CD14-positive monocyte (primary cell): Measurements from ENCODE around the gene MEX3D. TPM values are rescaled to one million over a fixed set of nuclear protein-coding genes. Genes with fewer than 3 reads are reported as not detected.

Source experiments
- DNase-seq, 3 donors: peaks; one replicate each; pipeline ENCODE4 v3.0.0-alpha.2; 2011 to 2022
- H2AFZ ChIP-seq: 2 replicates; pipeline ENCODE4 v1.6.0; 2012; ENCODE audit warnings: mild to moderate bottlenecking, low read depth, low read length, inconsistent platforms; ENCODE audit not compliant: insufficient read depth, poor library complexity, severe bottlenecking
- H3K27ac ChIP-seq, 2 donors: 1 replicate in 1 of 2; 2 replicates in 1 of 2; pipeline ENCODE4 v1.5.1; 2012 to 2013; ENCODE audit warnings: low read length in 2 of 2, control low read depth in 1 of 2, inconsistent platforms in 1 of 2, low read depth in 1 of 2, mild to moderate bottlenecking in 1 of 2
- H3K27me3 ChIP-seq, 2 donors: one replicate each; pipeline versions ENCODE4 v1.6.0 to v1.6.1; 2011 to 2013; ENCODE audit warnings: low read length in 2 of 2; ENCODE audit not compliant: control insufficient read depth in 2 of 2, insufficient read depth in 2 of 2
- H3K36me3 ChIP-seq, 2 donors: replicated peaks in 1 of 2; 1 replicate in 1 of 2; 2 replicates in 1 of 2; pipeline versions ENCODE4 v1.5.1 to v1.6.1; 2012 to 2013; ENCODE audit warnings: low read length in 2 of 2, control low read depth in 1 of 2, inconsistent platforms in 1 of 2, mild to moderate bottlenecking in 1 of 2; ENCODE audit not compliant: insufficient read depth in 2 of 2, control insufficient read depth in 1 of 2
- H3K4me1 ChIP-seq, 2 donors: 1 replicate in 1 of 2; 2 replicates in 1 of 2; pipeline versions ENCODE4 v1.5.1 to v1.6.1; 2012 to 2013; ENCODE audit warnings: low read length in 2 of 2, control low read depth in 1 of 2, inconsistent platforms in 1 of 2, mild to moderate bottlenecking in 1 of 2, moderate library complexity in 1 of 2; ENCODE audit not compliant: insufficient read depth in 2 of 2, control insufficient read depth in 1 of 2
- H3K4me2 ChIP-seq: replicated peaks from 2 replicates; pipeline ENCODE3; 2012; ENCODE audit warnings: low read length, moderate library complexity, mild to moderate bottlenecking; ENCODE audit not compliant: poor library complexity, severe bottlenecking; ENCODE audit errors: extremely low read depth
- H3K4me3 ChIP-seq, 3 experiments: fragments of 200-600 bp in 1 of 3; sonication (generic) in 1 of 3; replicated peaks in 1 of 3; 1 replicate in 2 of 3; 2 replicates in 1 of 3; pipeline ENCODE4 v1.5.1; 2011 to 2013; ENCODE audit warnings: low read length in 3 of 3, mild to moderate bottlenecking in 3 of 3, control low read depth in 2 of 3, low read depth in 2 of 3, inconsistent platforms in 1 of 3, moderate library complexity in 1 of 3
- H3K79me2 ChIP-seq: 2 replicates; pipeline ENCODE4 v1.6.0; 2012; ENCODE audit warnings: mild to moderate bottlenecking, control low read depth, inconsistent platforms, low read length, moderate library complexity; ENCODE audit not compliant: insufficient read depth
- H3K9ac ChIP-seq: 2 replicates; pipeline ENCODE4 v1.6.0; 2017; ENCODE audit warnings: low read length, mild to moderate bottlenecking; ENCODE audit not compliant: insufficient read depth, poor library complexity, severe bottlenecking
- H3K9me3 ChIP-seq, 2 donors: replicated peaks in 1 of 2; 1 replicate in 1 of 2; 2 replicates in 1 of 2; pipeline versions ENCODE4 v1.5.1 to v1.6.1; 2012 to 2013; ENCODE audit warnings: low read length in 2 of 2, control low read depth in 1 of 2; ENCODE audit not compliant: control insufficient read depth in 1 of 2, insufficient read depth in 1 of 2
- H4K20me1 ChIP-seq: 2 replicates; pipeline ENCODE4 v1.6.0; 2012; ENCODE audit warnings: mild to moderate bottlenecking, low read length, control low read depth, moderate library complexity; ENCODE audit not compliant: insufficient read depth
- H3K27ac Mint-ChIP-seq, 7 donors: one replicate each; pipeline ENCODE4 v1.8.0; 2020; ENCODE audit warnings: mild to moderate bottlenecking in 7 of 7, mixed read lengths in 7 of 7, moderate library complexity in 6 of 7, inconsistent platforms in 2 of 7
- H3K27me3 Mint-ChIP-seq, 3 donors: one replicate each; pipeline ENCODE4 v1.8.0; 2021 to 2022; ENCODE audit warnings: low read depth in 3 of 3, mild to moderate bottlenecking in 3 of 3, mixed read lengths in 3 of 3, moderate library complexity in 3 of 3, inconsistent platforms in 1 of 3
- H3K36me3 Mint-ChIP-seq, 2 donors: one replicate each; pipeline ENCODE4 v1.8.0; 2020; ENCODE audit warnings: mixed read lengths in 2 of 2, inconsistent platforms in 1 of 2, mild to moderate bottlenecking in 1 of 2
- H3K4me1 Mint-ChIP-seq: one replicate; pipeline ENCODE4 v1.8.0; 2020; ENCODE audit warnings: mild to moderate bottlenecking, mixed read lengths
- H3K4me3 Mint-ChIP-seq, 2 donors: one replicate each; pipeline ENCODE4 v1.8.0; 2020; ENCODE audit warnings: mild to moderate bottlenecking in 2 of 2, mixed read lengths in 2 of 2, moderate library complexity in 1 of 2
- H3K9me3 Mint-ChIP-seq, 7 donors: one replicate each; pipeline ENCODE4 v1.8.0; 2020 to 2022; ENCODE audit warnings: mixed read lengths in 7 of 7, mild to moderate bottlenecking in 6 of 7, moderate library complexity in 6 of 7, inconsistent platforms in 2 of 7
- WGBS: methylation state at CpG from one replicate; pipeline ENCODE4 v1.1.5; 2013; ENCODE audit warnings: missing lambda C conversion rate; ENCODE audit not compliant: insufficient coverage; 5-methylcytosine and 5-hydroxymethylcytosine counted together
- intact Hi-C, 2 donors: fragments of 100-400 bp; cut with micrococcal nuclease; formaldehyde crosslinking; loops; one replicate each; pipeline versions ENCODE4 v1.15.0 to v1.15.1; 2023
- polyA plus RNA-seq, 3 donors: library from polyadenylated mRNA; depleted of rRNA in 1 of 3; unstranded in 2 of 3; stranded (reverse) in 1 of 3; fragments of 300-500 nt in 2 of 3; fragments of >200 nt in 1 of 3; fragmentation: Illumina TruSeq in 2 of 3; gene quantifications; 1 replicate in 2 of 3; 2 replicates in 1 of 3; pipeline ENCODE4 v1.2.3, GENCODE V29; 2012 to 2021
- TF ChIP-seq, protein P1 (sequence below): fragments of 200-600 bp; IDR thresholded peaks from one replicate; pipeline ENCODE4 v1.8.0; 2022; ENCODE audit warnings: antibody characterized with exemption, mild to moderate bottlenecking

The MEX3D gene
- polyA plus RNA-seq, 3 donors, result 0.08 to 1.0 (median 0.10) TPM

- Mint-ChIP-seq H3K9me3 (peaks cover 0 to 5% (median 0%) of the 10 kb centered on the region in 7 donors), H3K4me1 (peaks cover 6% of the 10 kb centered on the region), H3K27ac (peak overlapping the region in 1 of 7 donors; percentile 11), H3K36me3 (peaks cover 38 to 57% of the 10 kb centered on the region in 2 donors), H3K27me3 (no peaks in the 10 kb centered on the region), H3K4me3 (no peak overlapping the region)
- Histone ChIP-seq H2AFZ (no peak overlapping the region), H3K4me3 (no peak overlapping the region), H3K27ac (no peak overlapping the region), H3K79me2 (peaks cover 44% of the 10 kb centered on the region), H3K27me3 (no peaks in the 10 kb centered on the region), H3K9me3 (no peaks in the 10 kb centered on the region), H3K36me3 (peaks cover 35 to 54% of the 10 kb centered on the region in 2 donors), H3K9ac (no peak overlapping the region), H3K4me1 (peaks cover 7 to 8% of the 10 kb centered on the region in 2 donors), H3K4me2 (no peak overlapping the region), H4K20me1 (peaks cover 27% of the 10 kb centered on the region)
- 98% methylated on average over 11 of the region's 13 CpGs for WGBS
- TF ChIP-seq, protein P1, sequence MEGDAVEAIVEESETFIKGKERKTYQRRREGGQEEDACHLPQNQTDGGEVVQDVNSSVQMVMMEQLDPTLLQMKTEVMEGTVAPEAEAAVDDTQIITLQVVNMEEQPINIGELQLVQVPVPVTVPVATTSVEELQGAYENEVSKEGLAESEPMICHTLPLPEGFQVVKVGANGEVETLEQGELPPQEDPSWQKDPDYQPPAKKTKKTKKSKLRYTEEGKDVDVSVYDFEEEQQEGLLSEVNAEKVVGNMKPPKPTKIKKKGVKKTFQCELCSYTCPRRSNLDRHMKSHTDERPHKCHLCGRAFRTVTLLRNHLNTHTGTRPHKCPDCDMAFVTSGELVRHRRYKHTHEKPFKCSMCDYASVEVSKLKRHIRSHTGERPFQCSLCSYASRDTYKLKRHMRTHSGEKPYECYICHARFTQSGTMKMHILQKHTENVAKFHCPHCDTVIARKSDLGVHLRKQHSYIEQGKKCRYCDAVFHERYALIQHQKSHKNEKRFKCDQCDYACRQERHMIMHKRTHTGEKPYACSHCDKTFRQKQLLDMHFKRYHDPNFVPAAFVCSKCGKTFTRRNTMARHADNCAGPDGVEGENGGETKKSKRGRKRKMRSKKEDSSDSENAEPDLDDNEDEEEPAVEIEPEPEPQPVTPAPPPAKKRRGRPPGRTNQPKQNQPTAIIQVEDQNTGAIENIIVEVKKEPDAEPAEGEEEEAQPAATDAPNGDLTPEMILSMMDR, result no peak
- intact Hi-C loops, result no loop called here
- DNase-seq, result no peak
Observed at GRCh38 chr19:1585243-1585580, 17.1 kb upstream of the MEX3D start.

DNA sequence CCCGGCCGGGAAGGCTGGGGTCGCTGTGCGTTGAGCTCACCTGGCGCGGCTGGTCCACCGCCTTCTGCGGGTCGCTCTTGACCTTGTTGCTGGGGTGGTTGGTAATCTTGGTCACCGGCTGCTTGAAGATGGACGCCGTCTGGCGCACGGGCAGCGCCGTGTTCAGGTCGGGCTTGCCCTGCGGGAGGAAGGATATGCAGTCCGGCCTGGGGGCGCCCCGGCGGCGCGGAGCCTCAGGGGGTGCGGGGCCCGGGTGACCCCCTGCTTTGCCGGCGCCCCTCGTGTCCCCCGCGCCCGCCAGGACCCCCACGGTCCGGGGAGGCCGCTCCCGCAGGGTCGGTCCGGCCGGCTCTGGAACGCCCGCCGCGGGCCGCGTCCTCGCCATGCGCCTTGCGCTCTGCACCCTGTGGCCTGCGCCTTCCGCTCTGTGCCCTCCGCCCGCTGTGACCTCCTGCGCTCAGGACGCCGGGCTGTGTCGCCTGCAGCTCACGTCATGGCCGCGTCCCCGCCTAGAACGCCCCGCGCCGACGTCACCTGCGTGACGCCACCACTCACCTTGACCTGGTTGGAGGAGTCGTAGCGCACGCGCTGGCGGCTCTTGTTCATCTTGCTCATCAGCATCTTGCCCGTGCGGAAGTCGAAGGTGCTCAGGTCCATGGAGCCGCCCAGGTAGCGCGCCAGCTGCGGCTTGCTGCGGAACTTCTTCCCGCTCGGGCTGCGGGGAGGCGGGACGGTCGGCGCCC is 16.5 kb upstream of the MEX3D start:
- H3K79me2 ChIP-seq, result peaks cover 39% of the 10 kb centered on the region
- H3K27ac ChIP-seq, result no peak overlapping the region
- intact Hi-C loops, result no loop called here
- Mint-ChIP-seq H3K9me3 (peaks cover 0 to 5% (median 0%) of the 10 kb centered on the region in 7 donors), H3K36me3 (peaks cover 42 to 63% of the 10 kb centered on the region in 2 donors), H3K27me3 (no peaks in the 10 kb centered on the region), H3K4me3 (no peak overlapping the region), H3K4me1 (peaks cover 1% of the 10 kb centered on the region), H3K27ac (peak overlapping the region in 1 of 7 donors; percentile 35)
- no peak overlapping the region for H3K4me2 ChIP-seq
- WGBS, result 98% methylated on average over 76 of the region's 87 CpGs
- TF ChIP-seq, protein P1, result no peak
- no peak overlapping the region for H3K4me3 ChIP-seq
- H3K4me1 ChIP-seq, result peaks cover 1 to 2% of the 10 kb centered on the region in 2 donors
- no peaks in the 10 kb centered on the region for H3K9me3 ChIP-seq
- peaks cover 23% of the 10 kb centered on the region for H4K20me1 ChIP-seq
- no peaks in the 10 kb centered on the region for H3K27me3 ChIP-seq
- no peak overlapping the region for H2AFZ ChIP-seq
- no peak for DNase-seq
- peaks cover 39 to 60% of the 10 kb centered on the region in 2 donors for H3K36me3 ChIP-seq
- no peak overlapping the region for H3K9ac ChIP-seq
